Endothelial cell of umbilical vein (primary cell): ENCODE measurements around the gene MCCD1. TPM values are rescaled to one million over a fixed set of nuclear protein-coding genes. Genes with fewer than 3 reads are reported as not detected.

ENCODE experiments used
- BruUV-seq: library from RNA; stranded (reverse); fragments of 400-500 nt; replicated peaks from 2 replicates; lab custom pipeline; 2021; lab: Mats Ljungman, UMichigan
- CTCF ChIA-PET: fragments of 300-600, 350-600 bp; sonication (Branson Sonifier 250); formaldehyde crosslinking; loops from one replicate; lab custom pipeline; 2021; ENCODE audit warnings: antibody characterized with exemption, inconsistent platforms; lab: Charles Lee
- POLR2A ChIA-PET: fragments of 300-600, 350-600 bp; sonication (Branson Sonifier 250); formaldehyde crosslinking; loops from one replicate; lab custom pipeline; 2021; ENCODE audit warnings: antibody characterized with exemption, inconsistent platforms; lab: Charles Lee
- DNase-seq: peaks from one replicate; pipeline ENCODE4 v3.0.0-alpha.2; 2011; ENCODE audit warnings: low read depth, low spot score
- FAIRE-seq: peaks from 2 replicates; lab custom pipeline; 2011; peaks lifted over from hg19 to GRCh38; lab: Jason Lieb, UNC
- H2AFZ ChIP-seq: 2 replicates; pipeline ENCODE4 v1.6.0; 2012; ENCODE audit warnings: low read depth, low read length, control low read depth, inconsistent platforms
- H3K27ac ChIP-seq: 2 replicates; pipeline ENCODE4 v1.5.1; 2011; ENCODE audit warnings: low read depth, mild to moderate bottlenecking, control low read depth, low read length, moderate library complexity; ENCODE audit not compliant: insufficient read depth
- H3K27me3 ChIP-seq, 2 experiments: 2 replicates each; pipeline versions ENCODE4 v1.6.0 to v1.6.1; 2011; ENCODE audit warnings: low read length in 2 of 2, mixed read lengths in 1 of 2; ENCODE audit not compliant: control insufficient read depth in 2 of 2, insufficient read depth in 2 of 2
- H3K36me3 ChIP-seq, 2 experiments: 2 replicates in 1 of 2; 3 replicates in 1 of 2; pipeline ENCODE4 v1.5.1; 2011; ENCODE audit warnings: low read length in 2 of 2, mild to moderate bottlenecking in 1 of 2, moderate library complexity in 1 of 2; ENCODE audit not compliant: control insufficient read depth in 2 of 2, insufficient read depth in 2 of 2; ENCODE audit errors: extremely low read depth in 1 of 2
- H3K4me1 ChIP-seq: 3 replicates; pipeline ENCODE4 v1.5.1; 2011; ENCODE audit warnings: mild to moderate bottlenecking, low read length; ENCODE audit not compliant: control insufficient read depth, insufficient read depth; ENCODE audit errors: extremely low read depth
- H3K4me2 ChIP-seq: 2 replicates; pipeline ENCODE4 v1.6.1; 2011; ENCODE audit warnings: low read length, control low read depth, mixed read lengths; ENCODE audit not compliant: insufficient read depth
- H3K4me3 ChIP-seq, 3 experiments: fragments of 200-600 bp in 1 of 3; sonication (generic), shearing (Covaris generic) in 1 of 3; replicated peaks in 1 of 3; 2 replicates each; pipeline ENCODE4 v1.5.1; 2011 to 2016; ENCODE audit warnings: control low read depth in 3 of 3, low read length in 3 of 3, mild to moderate bottlenecking in 2 of 3, inconsistent platforms in 1 of 3, low read depth in 1 of 3, moderate library complexity in 1 of 3; ENCODE audit not compliant: insufficient read depth in 1 of 3
- H3K79me2 ChIP-seq: 2 replicates; pipeline ENCODE4 v1.6.0; 2012; ENCODE audit warnings: low read length, inconsistent platforms; ENCODE audit not compliant: control insufficient read depth, insufficient read depth
- H3K9ac ChIP-seq: replicated peaks from 2 replicates; pipeline ENCODE3; 2011; ENCODE audit warnings: low read length, control low read depth; ENCODE audit not compliant: insufficient read depth; ENCODE audit errors: extremely low read depth
- H3K9me1 ChIP-seq: replicated peaks from 3 replicates; pipeline ENCODE4 v1.6.0; 2011; ENCODE audit warnings: mild to moderate bottlenecking, low read length; ENCODE audit not compliant: control insufficient read depth, insufficient read depth; ENCODE audit errors: extremely low read depth
- H3K9me3 ChIP-seq: replicated peaks from 2 replicates; pipeline ENCODE4 v1.5.1; 2012; ENCODE audit warnings: low read length, inconsistent platforms; ENCODE audit not compliant: control insufficient read depth, insufficient read depth
- H4K20me1 ChIP-seq: replicated peaks from 2 replicates; pipeline ENCODE3; 2011; ENCODE audit warnings: mild to moderate bottlenecking, low read length; ENCODE audit not compliant: control insufficient read depth, insufficient read depth; ENCODE audit errors: extremely low read depth
- EZH2 ChIP-seq: IDR thresholded peaks from 2 replicates; pipeline ENCODE4 v1.6.1; 2012; ENCODE audit warnings: borderline replicate concordance, low read depth, mild to moderate bottlenecking, moderate library complexity, low read length, inconsistent platforms; ENCODE audit not compliant: severe bottlenecking
- FOS ChIP-seq: IDR thresholded peaks from 2 replicates; pipeline ENCODE4 v1.6.1; 2011; ENCODE audit warnings: mild to moderate bottlenecking, low read length, moderate library complexity, borderline replicate concordance; ENCODE audit not compliant: insufficient read depth
- GATA2 ChIP-seq: IDR thresholded peaks from 2 replicates; pipeline ENCODE4 v1.7.0; 2011; ENCODE audit warnings: low read depth, mild to moderate bottlenecking, moderate library complexity, mixed read lengths, low read length; ENCODE audit not compliant: insufficient read length, insufficient read depth
- JUN ChIP-seq: IDR thresholded peaks from 2 replicates; pipeline ENCODE4 v1.6.1; 2011; ENCODE audit warnings: borderline replicate concordance, low read depth; ENCODE audit not compliant: insufficient read length, insufficient read depth
- MYC ChIP-seq: IDR thresholded peaks from one replicate; pipeline ENCODE4 v1.6.1; 2011; ENCODE audit warnings: mild to moderate bottlenecking, low read depth, low read length
- POLR2A ChIP-seq: IDR thresholded peaks from 2 replicates; pipeline ENCODE4 v1.6.1; 2012; ENCODE audit warnings: low read depth, mild to moderate bottlenecking, control low read depth, low read length
- POLR2AphosphoS5 ChIP-seq: IDR thresholded peaks from 2 replicates; pipeline ENCODE4 v1.6.1; 2012; ENCODE audit warnings: low read depth, mild to moderate bottlenecking, control low read depth, low read length, moderate library complexity; ENCODE audit not compliant: insufficient read depth
- dilution Hi-C: fragments of 300-500 bp; cut with MboI; formaldehyde crosslinking; loops from one replicate; pipeline ENCODE4 v1.15.0; 2019; ENCODE audit warnings: low sequenced_read_pairs; ENCODE audit not compliant: extremely low pct_ligation_motif_present
- intact Hi-C: fragments of 100-400 bp; cut with micrococcal nuclease; formaldehyde crosslinking; loops from one replicate; pipeline ENCODE4 v1.10.0; 2022
- polyA plus RNA-seq, 4 experiments: library from polyadenylated mRNA; depleted of rRNA in 3 of 4; stranded (reverse) in 3 of 4; unstranded in 1 of 4; fragments of >200 nt; gene quantifications; 2 replicates each; pipeline versions ENCODE4 v1.2.1 to v1.2.3, GENCODE V29; 2011 to 2012; ENCODE audit warnings: missing spikeins in 1 of 4
- small RNA-seq: library from RNA; depleted of rRNA; stranded (forward); fragments of <200 nt; gene quantifications from one replicate; pipeline ENCODE3, GENCODE V24; 2012; ENCODE audit warnings: low replicate concordance, low read depth; ENCODE audit not compliant: insufficient read depth, insufficient read length
- total RNA-seq: library from RNA; stranded (reverse); gene quantifications from 2 replicates; pipeline ENCODE4 v1.2.3, GENCODE V29; 2021
- TF ChIP-seq, protein P1 (sequence below): IDR thresholded peaks from 2 replicates; pipeline ENCODE4 v1.6.1; 2011; ENCODE audit not compliant: insufficient read depth, insufficient read length
- TF ChIP-seq, protein P2 (sequence below), 2 donors: IDR thresholded peaks; 1 replicate in 1 of 2; 2 replicates in 1 of 2; pipeline ENCODE4 v1.5.1; 2011; ENCODE audit warnings: low read length in 2 of 2, mild to moderate bottlenecking in 2 of 2, moderate library complexity in 2 of 2, control low read depth in 1 of 2, inconsistent platforms in 1 of 2, low read depth in 1 of 2; ENCODE audit not compliant: insufficient read depth in 1 of 2; ENCODE audit errors: extremely low read depth in 1 of 2

MCCD1 gene
- total and polyA plus RNA-seq, 2 donors (not counting 3 experiments of a cell fraction or from before 2014, with no cell fraction given) = not detected

DNA sequence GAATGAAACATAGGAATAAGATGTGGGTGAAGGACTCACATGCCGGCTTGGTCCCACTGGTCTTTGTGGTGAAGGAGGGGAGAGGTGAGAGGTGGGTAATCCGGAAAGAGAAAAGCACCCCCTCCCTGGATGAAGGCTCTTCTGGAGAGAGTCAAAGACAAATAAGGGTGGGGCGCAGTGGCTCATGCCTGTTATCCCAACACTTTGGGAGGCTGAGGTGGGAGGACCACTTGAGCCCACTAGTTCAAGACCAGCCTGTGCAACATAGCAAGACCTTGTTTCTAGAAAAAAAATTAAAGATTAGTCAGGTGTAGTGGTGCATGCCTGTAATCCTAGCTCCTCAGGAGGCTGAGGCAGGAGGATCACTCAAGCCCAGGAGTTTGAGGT is 50.4 kb downstream of the MCCD1 start:
- H3K27me3 ChIP-seq = no peaks in the 10 kb centered on the region
- CTCF ChIA-PET = interaction anchor here (17.0 to 32.6 kb wide), 2 partner anchors 16 to 23 kb away, joined by 286 to 1517 read pairs; partner anchors contain the start of genes ATP6V1G2, DDX39B, NCR3 and NFKBIL1
- H4K20me1 ChIP-seq = no peaks in the 10 kb centered on the region
- no peak overlapping the region for H3K27ac ChIP-seq
- TF ChIP-seq POLR2A = no peak
- TF ChIP-seq EZH2 = no peak
- TF ChIP-seq, protein P1, sequence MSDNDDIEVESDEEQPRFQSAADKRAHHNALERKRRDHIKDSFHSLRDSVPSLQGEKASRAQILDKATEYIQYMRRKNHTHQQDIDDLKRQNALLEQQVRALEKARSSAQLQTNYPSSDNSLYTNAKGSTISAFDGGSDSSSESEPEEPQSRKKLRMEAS = no peak
- TF ChIP-seq, protein P2, sequence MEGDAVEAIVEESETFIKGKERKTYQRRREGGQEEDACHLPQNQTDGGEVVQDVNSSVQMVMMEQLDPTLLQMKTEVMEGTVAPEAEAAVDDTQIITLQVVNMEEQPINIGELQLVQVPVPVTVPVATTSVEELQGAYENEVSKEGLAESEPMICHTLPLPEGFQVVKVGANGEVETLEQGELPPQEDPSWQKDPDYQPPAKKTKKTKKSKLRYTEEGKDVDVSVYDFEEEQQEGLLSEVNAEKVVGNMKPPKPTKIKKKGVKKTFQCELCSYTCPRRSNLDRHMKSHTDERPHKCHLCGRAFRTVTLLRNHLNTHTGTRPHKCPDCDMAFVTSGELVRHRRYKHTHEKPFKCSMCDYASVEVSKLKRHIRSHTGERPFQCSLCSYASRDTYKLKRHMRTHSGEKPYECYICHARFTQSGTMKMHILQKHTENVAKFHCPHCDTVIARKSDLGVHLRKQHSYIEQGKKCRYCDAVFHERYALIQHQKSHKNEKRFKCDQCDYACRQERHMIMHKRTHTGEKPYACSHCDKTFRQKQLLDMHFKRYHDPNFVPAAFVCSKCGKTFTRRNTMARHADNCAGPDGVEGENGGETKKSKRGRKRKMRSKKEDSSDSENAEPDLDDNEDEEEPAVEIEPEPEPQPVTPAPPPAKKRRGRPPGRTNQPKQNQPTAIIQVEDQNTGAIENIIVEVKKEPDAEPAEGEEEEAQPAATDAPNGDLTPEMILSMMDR (IDR thresholded peaks at IDR 0.05; ENCODE audit: extremely low read depth in 1 of 2, insufficient read depth in 1 of 2, low read depth in 1 of 2, low read length in 2 of 2) = no peak
- no peak for TF ChIP-seq FOS
- no peak for TF ChIP-seq GATA2
- no peak for TF ChIP-seq POLR2AphosphoS5
- no peak for TF ChIP-seq MYC
- no peak for TF ChIP-seq JUN
- no peak overlapping the region for H3K4me2 ChIP-seq
- dilution Hi-C loops (no loop called here), intact Hi-C loops (no loop called here)
- H3K4me3 ChIP-seq = no peak overlapping the region
- H3K79me2 ChIP-seq = peaks cover 10% of the 10 kb centered on the region
- FAIRE-seq (no peak), DNase-seq (no peak)
- no peak overlapping the region for H2AFZ ChIP-seq
- no TSS peak for BruUV-seq
- POLR2A ChIA-PET = no interaction called here
- peaks cover 16% of the 10 kb centered on the region for H3K4me1 ChIP-seq
- H3K9me1 ChIP-seq = no peaks in the 10 kb centered on the region
- no peaks in the 10 kb centered on the region for H3K36me3 ChIP-seq
- H3K9ac ChIP-seq = no peak overlapping the region
- no peaks in the 10 kb centered on the region for H3K9me3 ChIP-seq

Small RNA genes lying within 50 kb of the gene (small RNA-seq; reads per million reads assigned to genes)
- not detected for gene AL663061.1
- not detected for gene RF00019
- gene SNORD117 = 692 reads per million, percentile 100 among the genes with 10 or more reads in this experiment
- not detected for gene SNORD84

Other genes with a start within 250 kb of the MCCD1 start
- 111 and 126 TPM in 2 replicates for gene HLA-B, start 171.8 kb upstream of the MCCD1 start, total RNA-seq
- gene HLA-B, start 171.8 kb upstream of the MCCD1 start, polyA plus RNA-seq = 119 and 151 TPM in 2 replicates
- 42.5 and 45.2 TPM in 2 replicates for gene MICA, start 125.4 kb upstream of the MCCD1 start, total RNA-seq
- 99.3 and 101 TPM in 2 replicates for gene MICA, start 125.4 kb upstream of the MCCD1 start, polyA plus RNA-seq
- 25.9 and 36.3 TPM in 2 replicates for gene MICB, start 30.8 kb upstream of the MCCD1 start, total RNA-seq
- 32.8 and 35.7 TPM in 2 replicates for gene MICB, start 30.8 kb upstream of the MCCD1 start, polyA plus RNA-seq
- 453 and 481 TPM in 2 replicates for gene DDX39B, start 13.0 kb downstream of the MCCD1 start, total RNA-seq
- 722 and 766 TPM in 2 replicates for gene DDX39B, start 13.0 kb downstream of the MCCD1 start, polyA plus RNA-seq
- gene ATP6V1G2, start 17.6 kb downstream of the MCCD1 start, total RNA-seq = 0.84 and 1.4 TPM in 2 replicates
- gene ATP6V1G2, start 17.6 kb downstream of the MCCD1 start, polyA plus RNA-seq = 0.64 and 0.70 TPM in 2 replicates
- 14.6 and 15.5 TPM in 2 replicates for gene NFKBIL1, start 18.6 kb downstream of the MCCD1 start, total RNA-seq
- 9.9 and 14.2 TPM in 2 replicates for gene NFKBIL1, start 18.6 kb downstream of the MCCD1 start, polyA plus RNA-seq
- 0.46 TPM in 1 of 2 replicates, not detected in the other for gene LTA, start 43.3 kb downstream of the MCCD1 start, total RNA-seq
- gene LTA, start 43.3 kb downstream of the MCCD1 start, polyA plus RNA-seq = 0.08 TPM in 1 of 2 replicates, not detected in the other
- not detected in 2 replicates for gene TNF, start 46.6 kb downstream of the MCCD1 start, total RNA-seq
- not detected in 2 replicates for gene TNF, start 46.6 kb downstream of the MCCD1 start, polyA plus RNA-seq
- 1.2 and 1.3 TPM in 2 replicates for gene LTB, start 53.5 kb downstream of the MCCD1 start, total RNA-seq
- gene LTB, start 53.5 kb downstream of the MCCD1 start, polyA plus RNA-seq = 1.8 and 2.1 TPM in 2 replicates
- 1.00 and 2.0 TPM in 2 replicates for gene LST1, start 57.3 kb downstream of the MCCD1 start, total RNA-seq
- 1.1 and 1.8 TPM in 2 replicates for gene LST1, start 57.3 kb downstream of the MCCD1 start, polyA plus RNA-seq
- not detected in 2 replicates for gene NCR3, start 64.0 kb downstream of the MCCD1 start, total RNA-seq
- gene NCR3, start 64.0 kb downstream of the MCCD1 start, polyA plus RNA-seq = not detected in 2 replicates
- not detected in 2 replicates for gene AIF1, start 86.3 kb downstream of the MCCD1 start, total RNA-seq
- gene AIF1, start 86.3 kb downstream of the MCCD1 start, polyA plus RNA-seq = not detected in 2 replicates
- 218 and 229 TPM in 2 replicates for gene PRRC2A, start 91.8 kb downstream of the MCCD1 start, total RNA-seq
- 88.4 and 114 TPM in 2 replicates for gene PRRC2A, start 91.8 kb downstream of the MCCD1 start, polyA plus RNA-seq
- 314 and 322 TPM in 2 replicates for gene BAG6, start 123.7 kb downstream of the MCCD1 start, total RNA-seq
- gene BAG6, start 123.7 kb downstream of the MCCD1 start, polyA plus RNA-seq = 190 and 234 TPM in 2 replicates
- gene APOM, start 126.9 kb downstream of the MCCD1 start, total RNA-seq = 0.97 TPM in 1 of 2 replicates, not detected in the other
- 2.5 and 2.6 TPM in 2 replicates for gene APOM, start 126.9 kb downstream of the MCCD1 start, polyA plus RNA-seq
- gene C6orf47, start 131.8 kb downstream of the MCCD1 start, total RNA-seq = 12.8 and 15.0 TPM in 2 replicates
- gene C6orf47, start 131.8 kb downstream of the MCCD1 start, polyA plus RNA-seq = 5.6 and 5.8 TPM in 2 replicates
- 11.7 and 12.6 TPM in 2 replicates for gene GPANK1, start 136.0 kb downstream of the MCCD1 start, total RNA-seq
- 13.3 and 17.5 TPM in 2 replicates for gene GPANK1, start 136.0 kb downstream of the MCCD1 start, polyA plus RNA-seq
- gene CSNK2B, start 137.1 kb downstream of the MCCD1 start, total RNA-seq = 206 and 214 TPM in 2 replicates
- gene CSNK2B, start 137.1 kb downstream of the MCCD1 start, polyA plus RNA-seq = 159 and 160 TPM in 2 replicates
- 23.9 and 25.0 TPM in 2 replicates for gene LY6G5B, start 141.0 kb downstream of the MCCD1 start, total RNA-seq
- 13.7 and 15.4 TPM in 2 replicates for gene LY6G5B, start 141.0 kb downstream of the MCCD1 start, polyA plus RNA-seq
- gene LY6G5C, start 152.1 kb downstream of the MCCD1 start, total RNA-seq = 5.2 and 8.2 TPM in 2 replicates
- gene LY6G5C, start 152.1 kb downstream of the MCCD1 start, polyA plus RNA-seq = 11.4 and 11.8 TPM in 2 replicates
- gene ABHD16A, start 174.4 kb downstream of the MCCD1 start, total RNA-seq = 41.3 and 48.9 TPM in 2 replicates
- 60.1 and 60.3 TPM in 2 replicates for gene ABHD16A, start 174.4 kb downstream of the MCCD1 start, polyA plus RNA-seq
- gene LY6G6F, start 177.9 kb downstream of the MCCD1 start, total RNA-seq = not detected in 2 replicates
- gene LY6G6F, start 177.9 kb downstream of the MCCD1 start, polyA plus RNA-seq = not detected in 2 replicates
- not detected in 2 replicates for gene LY6G6D, start 186.4 kb downstream of the MCCD1 start, total RNA-seq
- gene LY6G6D, start 186.4 kb downstream of the MCCD1 start, polyA plus RNA-seq = not detected in 2 replicates
- 0.35 TPM in 1 of 2 replicates, not detected in the other for gene LY6G6C, start 192.8 kb downstream of the MCCD1 start, total RNA-seq
- 0.33 and 0.41 TPM in 2 replicates for gene LY6G6C, start 192.8 kb downstream of the MCCD1 start, polyA plus RNA-seq
- gene MPIG6B, start 194.4 kb downstream of the MCCD1 start, total RNA-seq = not detected in 2 replicates
- not detected in 2 replicates for gene MPIG6B, start 194.4 kb downstream of the MCCD1 start, polyA plus RNA-seq
- gene DDAH2, start 200.3 kb downstream of the MCCD1 start, total RNA-seq = 109 and 116 TPM in 2 replicates
- 168 and 176 TPM in 2 replicates for gene DDAH2, start 200.3 kb downstream of the MCCD1 start, polyA plus RNA-seq
- 535 and 543 TPM in 2 replicates for gene CLIC1, start 207.6 kb downstream of the MCCD1 start, total RNA-seq
- 569 and 578 TPM in 2 replicates for gene CLIC1, start 207.6 kb downstream of the MCCD1 start, polyA plus RNA-seq
- 43.2 and 43.8 TPM in 2 replicates for gene MSH5, start 211.0 kb downstream of the MCCD1 start, total RNA-seq
- gene MSH5, start 211.0 kb downstream of the MCCD1 start, polyA plus RNA-seq = 24.5 and 27.1 TPM in 2 replicates
- gene SAPCD1, start 233.7 kb downstream of the MCCD1 start, total RNA-seq = 9.4 and 11.7 TPM in 2 replicates
- 1.6 and 3.0 TPM in 2 replicates for gene SAPCD1, start 233.7 kb downstream of the MCCD1 start, polyA plus RNA-seq
- gene VWA7, start 248.4 kb downstream of the MCCD1 start, total RNA-seq = 0.25 and 0.51 TPM in 2 replicates
- 0.11 and 0.21 TPM in 2 replicates for gene VWA7, start 248.4 kb downstream of the MCCD1 start, polyA plus RNA-seq